GM19043 (cell line): ENCODE measurements around the gene SLC6A6.

ENCODE experiments used
- ATAC-seq: cut with Tn5 transposase; IDR thresholded peaks from one replicate; pipeline ENCODE4 v1.9.1; 2021; ENCODE audit warnings: low read depth; ENCODE audit not compliant: unreplicated experiment

Gene SLC6A6

GRCh38 chr3:14494279-14494972 is 92.0 kb downstream of the SLC6A6 start:
- ATAC-seq: no peak

GRCh38 chr3:14494973-14495300 is 92.5 kb downstream of the SLC6A6 start:
- no peak for ATAC-seq

- ATAC-seq: no peak
Measured at GRCh38 chr3:14496351-14496750, 93.9 kb downstream of the SLC6A6 start.

GRCh38 chr3:14497321-14497720 is 94.9 kb downstream of the SLC6A6 start:
- no peak for ATAC-seq

- no peak for ATAC-seq
Measured at GRCh38 chr3:14502472-14502871, 100.1 kb downstream of the SLC6A6 start.

GRCh38 chr3:14503033-14503705 is 100.8 kb downstream of the SLC6A6 start:
- ATAC-seq: no peak

GRCh38 chr3:14503706-14504065 is 101.3 kb downstream of the SLC6A6 start:
- no peak for ATAC-seq

- ATAC-seq: no peak
Measured at GRCh38 chr3:14505001-14505802, 102.8 kb downstream of the SLC6A6 start.

- no peak for ATAC-seq
Measured at GRCh38 chr3:14505803-14506500, 103.5 kb downstream of the SLC6A6 start.

GRCh38 chr3:14506626-14507304 is 104.4 kb downstream of the SLC6A6 start:
- ATAC-seq: no peak

- no peak for ATAC-seq
Measured at GRCh38 chr3:14507305-14507741, 104.9 kb downstream of the SLC6A6 start.

GRCh38 chr3:14507757-14508504 is 105.5 kb downstream of the SLC6A6 start:
- ATAC-seq: no peak

- no peak for ATAC-seq
Measured at GRCh38 chr3:14508505-14508819, 106.1 kb downstream of the SLC6A6 start.

GRCh38 chr3:14508966-14509795 is 106.8 kb downstream of the SLC6A6 start:
- ATAC-seq: peak; percentile 68

- ATAC-seq: no peak
Measured at GRCh38 chr3:14509796-14510100, 107.3 kb downstream of the SLC6A6 start.

GRCh38 chr3:14510838-14511622 is 108.6 kb downstream of the SLC6A6 start:
- ATAC-seq: no peak

- no peak for ATAC-seq
Measured at GRCh38 chr3:14511623-14512280, 109.3 kb downstream of the SLC6A6 start.
